NCI-H526 (cell line): ENCODE data around the gene P3H4.

Experiments used
- DNase-seq, 2 experiments: peaks; one replicate each; lab custom pipeline; 2025; lab: John Stamatoyannopoulos, UW

Gene P3H4

GRCh38 chr17:41771389-41772206 is 40.2 kb downstream of the P3H4 start:
- DNase-seq = no peak

GRCh38 chr17:41769985-41770384 is 41.8 kb downstream of the P3H4 start:
- no peak for DNase-seq

- DNase-seq = no peak
Measured at GRCh38 chr17:41769346-41769862, 42.3 kb downstream of the P3H4 start.

DNA sequence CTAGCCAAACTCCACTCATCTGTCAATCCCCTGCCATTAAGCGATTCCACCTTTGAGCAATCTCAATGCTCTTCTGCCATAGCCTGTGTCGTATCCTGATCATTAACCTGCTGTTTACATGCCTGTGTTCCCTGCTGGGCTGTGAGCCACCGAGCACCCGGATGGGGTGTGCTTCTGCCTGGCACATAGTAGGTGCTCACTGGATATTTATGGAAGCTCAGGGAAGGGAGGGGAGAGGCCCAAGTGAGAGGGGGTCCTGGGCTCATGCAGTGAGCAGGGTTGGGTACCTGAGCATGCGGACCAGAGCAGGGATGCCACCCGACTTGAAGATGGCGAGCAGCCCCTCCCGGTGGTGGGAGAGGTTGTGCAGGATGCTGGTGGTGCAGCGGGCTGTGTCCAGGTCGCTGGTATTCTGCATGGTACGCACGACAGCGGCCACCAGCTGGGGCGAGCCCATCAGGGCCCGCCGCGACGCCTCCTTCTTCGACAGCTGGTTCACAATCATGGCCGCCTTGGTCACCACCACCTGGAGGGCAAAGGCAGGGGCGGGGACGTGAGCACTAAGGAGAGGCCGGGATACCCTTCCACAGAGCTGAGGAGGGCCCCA is 43.0 kb downstream of the P3H4 start:
- DNase-seq = no peak

DNA sequence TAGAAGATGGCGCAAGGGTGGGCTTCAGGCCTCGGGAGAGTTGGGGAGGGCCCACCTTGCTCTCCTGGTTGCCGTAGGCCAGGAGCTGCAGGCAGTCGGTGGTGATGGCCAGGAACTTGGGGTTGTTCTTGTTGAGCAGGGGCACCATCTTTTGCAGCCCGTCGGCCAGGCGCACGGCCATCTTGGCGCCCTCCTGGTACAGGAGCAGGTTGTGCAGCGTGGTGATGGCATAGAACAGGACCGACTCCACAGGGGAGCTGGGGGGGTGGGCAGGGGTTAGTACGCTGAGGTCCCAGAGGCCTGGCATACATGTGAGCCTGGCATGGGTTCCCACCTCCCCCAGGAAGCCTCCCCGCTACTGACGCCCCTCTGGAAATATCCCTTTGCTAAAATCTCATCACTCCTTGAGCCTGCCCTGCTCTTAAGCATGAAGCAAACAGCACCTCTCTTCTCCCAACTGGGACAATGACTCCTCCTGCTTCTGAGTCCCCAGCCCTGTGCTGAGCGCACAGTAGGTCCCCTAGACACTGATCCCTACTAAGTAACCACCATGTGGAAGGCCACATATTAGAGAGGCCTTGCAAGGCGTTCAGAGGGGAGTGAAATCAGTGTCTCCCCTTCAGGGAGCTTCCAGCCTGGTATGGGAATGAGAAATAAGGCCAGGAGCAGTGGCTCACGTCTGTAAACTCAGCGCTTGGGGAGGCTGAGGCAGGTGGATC is 44.3 kb downstream of the P3H4 start:
- no peak for DNase-seq

- no peak for DNase-seq
Measured at GRCh38 chr17:41766135-41766534, 45.6 kb downstream of the P3H4 start.

DNA sequence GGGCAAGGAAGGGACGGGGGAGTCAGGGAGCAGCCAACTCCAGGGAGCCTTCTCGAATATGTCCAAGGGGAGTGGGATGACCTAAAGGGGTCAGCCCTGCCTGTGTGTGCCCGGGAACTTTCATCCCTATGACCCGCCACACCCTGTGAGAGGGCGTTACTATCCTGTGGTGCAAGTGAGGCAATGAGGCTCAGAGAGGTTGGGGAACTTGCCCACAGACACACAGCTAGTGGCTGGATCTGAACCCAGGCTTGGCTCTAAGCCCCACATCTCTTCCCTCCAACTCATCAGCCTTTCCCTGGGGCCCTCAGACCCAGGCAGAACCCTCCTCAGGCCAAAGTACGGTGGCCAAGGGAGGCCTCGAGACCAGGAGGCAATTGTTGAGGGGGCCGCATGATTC is 48.4 kb downstream of the P3H4 start:
- DNase-seq = no peak

DNA sequence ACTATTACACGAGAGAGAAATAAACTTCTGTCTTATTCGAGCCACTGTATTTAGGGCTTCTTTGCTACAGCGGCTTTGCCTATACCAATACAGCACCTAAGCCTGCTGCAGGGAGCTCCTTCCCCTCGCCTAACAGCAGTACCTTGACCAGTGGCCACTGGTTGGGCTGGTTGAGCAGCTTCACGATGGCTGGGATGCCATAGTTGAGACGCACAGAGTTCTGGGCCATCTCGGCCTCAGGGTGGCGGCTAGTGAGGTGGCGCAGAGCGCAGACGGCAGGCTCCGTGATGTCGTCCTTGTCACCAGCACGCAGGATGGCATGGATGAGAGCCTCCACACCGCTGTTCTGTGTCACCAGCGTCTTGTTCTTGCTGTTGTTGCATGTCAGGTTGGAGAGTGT is 48.9 kb downstream of the P3H4 start:
- DNase-seq = no peak

- no peak for DNase-seq
Measured at GRCh38 chr17:41762391-41762790, 49.4 kb downstream of the P3H4 start.

GRCh38 chr17:41760878-41761277 is 50.9 kb downstream of the P3H4 start:
- no peak for DNase-seq

- DNase-seq = no peak
Measured at GRCh38 chr17:41758601-41759000, 53.1 kb downstream of the P3H4 start.

DNA sequence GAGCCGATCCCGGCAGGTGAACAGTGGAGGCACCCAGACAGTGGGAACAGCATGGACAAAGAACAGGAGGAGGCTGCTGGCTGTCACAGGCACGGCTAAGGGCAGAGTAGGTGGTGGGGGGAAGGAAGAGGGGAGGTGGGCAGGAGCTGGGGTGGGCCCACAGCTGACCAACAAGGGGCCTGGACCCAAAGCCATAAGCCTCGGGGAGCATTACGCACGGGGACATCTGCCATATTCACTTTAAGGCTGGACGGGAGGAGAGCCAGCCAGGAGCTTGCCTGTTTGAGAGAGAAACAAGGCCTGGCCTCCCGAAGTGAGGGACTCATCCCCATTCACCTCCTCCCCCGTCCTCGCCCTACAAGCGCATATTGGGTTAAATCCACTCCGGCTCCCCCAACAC is 57.7 kb downstream of the P3H4 start:
- DNase-seq = no peak
